K562 (cell line): ENCODE measurements around the gene TRPV5. TPM values are rescaled to one million over a fixed set of nuclear protein-coding genes. Genes with fewer than 3 reads are reported as not detected.

Experiments used
- ATAC-seq: fragments of 200-7000 bp; cut with Tn5 transposase; 3 replicates; pipeline ENCODE4 v1.9.1; 2020; ENCODE audit warnings: moderate library complexity
- BruUV-seq: library from RNA; stranded (reverse); fragments of 400-500 nt; replicated peaks from 2 replicates; lab custom pipeline; 2021; lab: Mats Ljungman, UMichigan
- CTCF ChIA-PET: fragments of 300-600 bp; formaldehyde crosslinking; extraction: SDS; loops from one replicate; lab custom pipeline; 2021; ENCODE audit warnings: low intra/inter-chr PET ratio; lab: Yijun Ruan, JAX
- POLR2A ChIA-PET: fragments of 300-600, 350-650 bp; sonication (Branson Sonifier 250); formaldehyde crosslinking; extraction: SDS; loops from one replicate; lab custom pipeline; 2021; ENCODE audit warnings: antibody characterized with exemption, inconsistent platforms; lab: Yijun Ruan, JAX
- DNase-seq, 4 experiments: peaks; one replicate each; pipeline versions ENCODE4 v3.0.0 to v3.0.0-alpha.2; 2011 to 2018; ENCODE audit warnings: low spot score in 3 of 4, mixed read lengths in 3 of 4; ENCODE audit errors: extremely low read depth in 1 of 4
- FAIRE-seq: peaks from 2 replicates; lab custom pipeline; 2011; peaks lifted over from hg19 to GRCh38; lab: Jason Lieb, UNC
- H2AFZ ChIP-seq: 2 replicates; pipeline ENCODE4 v1.6.0; 2011; ENCODE audit warnings: low read depth, low read length, control low read depth, inconsistent platforms
- H3K27ac ChIP-seq: fragments of 200-600 bp; 3 replicates; pipeline ENCODE4 v1.8.0; 2011; ENCODE audit warnings: low read depth, mild to moderate bottlenecking, control low read depth, inconsistent platforms, low read length, moderate library complexity, mixed read lengths; ENCODE audit errors: extremely low read depth
- H3K27me3 ChIP-seq, 2 experiments: fragments of 300-600 bp in 1 of 2; 2 replicates in 1 of 2; 3 replicates in 1 of 2; pipeline versions ENCODE4 v1.6.0 to v1.8.0; 2011; ENCODE audit warnings: inconsistent platforms in 2 of 2, low read length in 2 of 2, mild to moderate bottlenecking in 1 of 2, mixed read lengths in 1 of 2, moderate library complexity in 1 of 2; ENCODE audit not compliant: control insufficient read depth in 2 of 2, insufficient read depth in 2 of 2
- H3K36me3 ChIP-seq: fragments of 300-600 bp; 3 replicates; pipeline ENCODE4 v1.8.0; 2011; ENCODE audit warnings: mild to moderate bottlenecking, low read length, inconsistent platforms; ENCODE audit not compliant: control insufficient read depth, insufficient read depth
- H3K4me1 ChIP-seq, 2 experiments: fragments of 200-600 bp in 1 of 2; replicated peaks in 1 of 2; 2 replicates in 1 of 2; 3 replicates in 1 of 2; pipeline versions ENCODE4 v1.5.1 to v1.8.0; 2011; ENCODE audit warnings: inconsistent platforms in 2 of 2, low read length in 2 of 2, mild to moderate bottlenecking in 1 of 2, mixed read lengths in 1 of 2, moderate library complexity in 1 of 2; ENCODE audit not compliant: control insufficient read depth in 2 of 2, insufficient read depth in 2 of 2
- H3K4me2 ChIP-seq: 2 replicates; pipeline ENCODE4 v1.6.1; 2011; ENCODE audit warnings: low read length, control low read depth, inconsistent platforms, mixed read lengths; ENCODE audit not compliant: insufficient read depth
- H3K4me3 ChIP-seq: fragments of 200-600 bp; sonication (generic), shearing (Covaris generic); 2 replicates; pipeline ENCODE4 v1.5.1; 2016; ENCODE audit warnings: control low read depth, inconsistent platforms
- H3K79me2 ChIP-seq: fragments of 200-600 bp; 3 replicates; pipeline ENCODE4 v1.8.0; 2011; ENCODE audit warnings: low read length, inconsistent platforms; ENCODE audit not compliant: control insufficient read depth, insufficient read depth
- H3K9ac ChIP-seq, 2 experiments: 2 replicates each; pipeline versions ENCODE4 v1.6.0 to v1.6.1; 2011; ENCODE audit warnings: low read depth in 2 of 2, low read length in 2 of 2, control low read depth in 1 of 2, inconsistent platforms in 1 of 2, mild to moderate bottlenecking in 1 of 2, mixed read lengths in 1 of 2; ENCODE audit not compliant: insufficient read depth in 1 of 2
- H3K9me1 ChIP-seq: one replicate; pipeline ENCODE4 v1.6.0; 2011; ENCODE audit warnings: inconsistent platforms, mild to moderate bottlenecking, low read length, moderate library complexity; ENCODE audit not compliant: control insufficient read depth, insufficient read depth
- H3K9me3 ChIP-seq: replicated peaks from 2 replicates; pipeline ENCODE4 v1.5.1; 2011; ENCODE audit warnings: low read depth, low read length, inconsistent platforms; ENCODE audit not compliant: control insufficient read depth, insufficient read depth
- H4K20me1 ChIP-seq: replicated peaks from 2 replicates; pipeline ENCODE4 v1.6.1; 2011; ENCODE audit warnings: low read length, inconsistent platforms, mixed read lengths; ENCODE audit not compliant: control insufficient read depth, insufficient read depth
- CHAMP1 ChIP-seq: fragments of 450-650 bp; IDR thresholded peaks from 2 replicates; pipeline ENCODE4 v1.6.1; 2016; ENCODE audit warnings: mild to moderate bottlenecking
- ESRRB ChIP-seq: fragments of 250-450 bp; sonication (Bioruptor Pico); IDR thresholded peaks from 2 replicates; pipeline ENCODE4 v1.5.0; 2020; ENCODE audit warnings: mild to moderate bottlenecking, moderate library complexity, borderline replicate concordance
- ETV1 ChIP-seq: fragments of 450-650 bp; conservative IDR thresholded peaks from 2 replicates; pipeline ENCODE4 v1.6.1; 2016; ENCODE audit warnings: missing genetic modification characterization, control low read depth, low read depth, missing compliant biosample characterization
- FOXA3 ChIP-seq, 2 experiments: fragments of 450-650 bp in 1 of 2; sonication (generic) in 1 of 2; formaldehyde crosslinking; IDR thresholded peaks in 1 of 2; conservative IDR thresholded peaks in 1 of 2; 2 replicates each; pipeline versions ENCODE4 v1.4.0 to v1.8.0; 2020 to 2022; ENCODE audit warnings: mild to moderate bottlenecking in 2 of 2, missing genetic modification reagents in 1 of 2
- FOXK1 ChIP-seq: sonication (generic); formaldehyde crosslinking; IDR thresholded peaks from 2 replicates; pipeline ENCODE4 v1.8.0; 2022; ENCODE audit warnings: missing genetic modification reagents, mild to moderate bottlenecking, borderline replicate concordance
- HDAC6 ChIP-seq: IDR thresholded peaks from 2 replicates; pipeline ENCODE4 v1.6.1; 2012; ENCODE audit warnings: low read depth, mild to moderate bottlenecking, control low read depth, inconsistent platforms, low read length, moderate library complexity
- HLTF ChIP-seq: fragments of 450-650 bp; IDR thresholded peaks from 2 replicates; pipeline ENCODE4 v1.6.1; 2016
- NFATC3 ChIP-seq: fragments of 450-650 bp; IDR thresholded peaks from 2 replicates; pipeline ENCODE4 v1.6.1; 2017; ENCODE audit warnings: mild to moderate bottlenecking
- POLR2G ChIP-seq: fragments of 200-400 bp; formaldehyde crosslinking; IDR thresholded peaks from 2 replicates; pipeline ENCODE4 v1.6.1; 2017; ENCODE audit warnings: low read depth, mild to moderate bottlenecking, antibody characterized with exemption, low read length, moderate library complexity
- RCOR1 ChIP-seq, 2 experiments: IDR thresholded peaks; 2 replicates each; pipeline ENCODE4 v1.6.1; 2012; ENCODE audit warnings: low read depth in 2 of 2, low read length in 2 of 2, borderline replicate concordance in 1 of 2, improper control_type of control experiment in 1 of 2
- RNF219 ChIP-seq: fragments of 250-450 bp; sonication (Bioruptor Pico); IDR thresholded peaks from 2 replicates; pipeline ENCODE4 v1.5.0; 2022; ENCODE audit warnings: mild to moderate bottlenecking
- SPI1 ChIP-seq: IDR thresholded peaks from 2 replicates; pipeline ENCODE4 v1.6.1; 2011; ENCODE audit warnings: low read depth, low read length, control low read depth, borderline replicate concordance
- TCF7 ChIP-seq: sonication (generic); IDR thresholded peaks from 2 replicates; pipeline ENCODE4 v1.6.1; 2016; ENCODE audit warnings: antibody characterized with exemption, borderline replicate concordance
- ZNF197 ChIP-seq: fragments of 200-800 bp; sonication (Bioruptor generic); IDR thresholded peaks from 2 replicates; pipeline ENCODE4 v1.6.1; 2016; ENCODE audit warnings: low read depth, missing genetic modification characterization, missing compliant biosample characterization
- ZNF224 ChIP-seq: sonication (generic); formaldehyde crosslinking; IDR thresholded peaks from 2 replicates; pipeline ENCODE4 v1.8.0; 2022; ENCODE audit warnings: mild to moderate bottlenecking, missing genetic modification reagents
- ZNF280A ChIP-seq: fragments of 450-650 bp; IDR thresholded peaks from 2 replicates; pipeline ENCODE4 v1.6.1; 2018; ENCODE audit warnings: mild to moderate bottlenecking, low read depth; ENCODE audit not compliant: partially characterized antibody
- WGBS: fragments of 100-300 bp; shearing (Covaris generic); methylation state at CpG from one replicate; pipeline ENCODE4 v1.1.6; 2016; ENCODE audit warnings: low coverage, mixed read lengths; ENCODE audit not compliant: insufficient coverage; ENCODE audit errors: missing lambda C conversion rate; 5-methylcytosine and 5-hydroxymethylcytosine counted together
- in situ Hi-C: fragments of 300-500 bp; cut with MboI; formaldehyde crosslinking; loops from 4 replicates; pipeline ENCODE4 v1.15.0; 2018; ENCODE audit warnings: inconsistent platforms, mixed read lengths
- intact Hi-C: fragments of 100-400 bp; cut with micrococcal nuclease; formaldehyde crosslinking; loops from 2 replicates; pipeline ENCODE4 v1.14.2; 2022
- polyA plus RNA-seq, 8 experiments: library from polyadenylated mRNA; depleted of rRNA in 4 of 8; stranded (reverse) in 5 of 8; unstranded in 3 of 8; fragments of >200 nt; fragmentation: Nextera tagmentation in 2 of 8; fragmentation: Illumina TruSeq in 1 of 8; extraction: Ambion mirVana in 2 of 8; extraction: Trizol in 1 of 8; gene quantifications; 2 replicates each; pipeline versions ENCODE4 v1.2.1 to v1.2.3, GENCODE V29; 2011 to 2014; ENCODE audit warnings: inconsistent platforms in 1 of 8, missing spikeins in 1 of 8
- total RNA-seq, 7 experiments: library from RNA; depleted of rRNA in 6 of 7; stranded (reverse); fragments of >200 nt in 6 of 7; fragmentation: Illumina TruSeq in 2 of 7; extraction: Trizol in 2 of 7; gene quantifications; 2 replicates each; pipeline versions ENCODE4 v1.2.1 to v1.2.3, GENCODE V29; 2011 to 2021; ENCODE audit warnings: low replicate concordance in 1 of 7

Gene TRPV5
- total and polyA plus RNA-seq, 9 of the 15 experiments (the other 6 are each of a cell fraction or from before 2014, with no cell fraction given): not detected

- TF ChIP-seq HDAC6 (no peak), SPI1 (no peak), NFATC3 (no peak), RNF219 (no peak), TCF7 (no peak), ZNF280A (no peak)
Measured at GRCh38 chr7:142875456-142875855, 58.1 kb downstream of the TRPV5 start (continued).

GRCh38 chr7:142874837-142875236 is 58.7 kb downstream of the TRPV5 start:
- DNase-seq (no peak), FAIRE-seq (no peak), ATAC-seq (no peak)
- Histone ChIP-seq H3K4me2 (no peak overlapping the region), H3K9me1 (no peaks in the 10 kb centered on the region), H3K9me3 (no peaks in the 10 kb centered on the region), H3K27ac (no peak overlapping the region), H3K79me2 (no peaks in the 10 kb centered on the region), H3K4me1 (peaks cover 0 to 3% of the 10 kb centered on the region in 2 experiments; a peak in 1 of 5 replicates), H3K4me3 (no peak overlapping the region), H2AFZ (no peak overlapping the region), H3K27me3 (peaks cover 23 to 80% of the 10 kb centered on the region in 2 experiments), H4K20me1 (0 out of 2 replicates have a peak, but pooled peaks cover 1% of the 10 kb centered on the region), H3K36me3 (no peaks in the 10 kb centered on the region), H3K9ac (no peak overlapping the region)
- intact Hi-C loops: no loop called here
- no TSS peak for BruUV-seq
- CTCF ChIA-PET: interaction anchor here (4.6 kb wide), 1 partner anchor 128 kb away, joined by 31 read pairs; no protein-coding TSS in a partner anchor
- in situ Hi-C loops: loop anchor here (5.0 kb wide), 2 partner anchors 127 to 337 kb away; no protein-coding TSS in a partner anchor
- POLR2A ChIA-PET: no interaction called here
- WGBS: 2% methylated on average over 6 of the region's 6 CpGs
- TF ChIP-seq POLR2G (no peak), ETV1 (peak; percentile 63), HLTF (no peak), ZNF197 (CRISPR knock-in tag) (no peak), ZNF224 (CRISPR knock-in tag) (no peak), FOXA3 (CRISPR knock-in tag; conservative IDR thresholded peaks at IDR 0.05 in 1 of 2, IDR thresholded peaks at IDR 0.05 in 1 of 2) (0 out of 4 replicates have a peak, but pooled peaks of 1 of the 2 experiments have one; percentile 43), FOXK1 (no peak), RCOR1 (IDR thresholded peaks at IDR 0.05; ENCODE audit: borderline replicate concordance in 1 of 2, low read depth in 2 of 2, low read length in 2 of 2) (no peak), ESRRB (CRISPR knock-in tag) (no peak), CHAMP1 (no peak)
